Motor neuron (in vitro differentiated cells): Measurements from ENCODE around the gene LEMD2. TPM values are rescaled to one million over a fixed set of nuclear protein-coding genes. Genes with fewer than 3 reads are reported as not detected.

Experiments
- ATAC-seq, 8 experiments: fragments of 200-7000 bp; cut with Tn5 transposase; replicated peaks in 6 of 8; 2 replicates each; pipeline ENCODE4 v1.8.0; 2021; ENCODE audit warnings: mild to moderate bottlenecking in 8 of 8, moderate library complexity in 8 of 8
- H3K27ac ChIP-seq, 2 donors: fragments of 250-450 bp; sonication (Bioruptor Pico); 2 replicates each; pipeline ENCODE4 v1.9.0; 2021; ENCODE audit warnings: antibody characterized with exemption in 2 of 2, mild to moderate bottlenecking in 2 of 2, moderate library complexity in 1 of 2
- H3K4me1 ChIP-seq, 2 donors: fragments of 250-450 bp; sonication (Bioruptor Pico); replicated peaks in 1 of 2; 2 replicates each; pipeline ENCODE4 v1.6.1; 2021; ENCODE audit warnings: antibody characterized with exemption in 2 of 2, mild to moderate bottlenecking in 2 of 2, moderate library complexity in 1 of 2
- H3K4me3 ChIP-seq, 5 donors: fragments of 250-450 bp; sonication (Bioruptor Pico); 2 replicates each; pipeline ENCODE4 v1.9.0; 2021; ENCODE audit warnings: antibody characterized with exemption in 5 of 5, mild to moderate bottlenecking in 5 of 5, moderate library complexity in 4 of 5
- WGBS, 10 experiments: fragments of 450-650 bp; shearing (Covaris generic); methylation state at CpG; one replicate each; pipeline ENCODE4 v1.0.0; 2022; 5-methylcytosine and 5-hydroxymethylcytosine counted together
- in situ Hi-C, 9 experiments: fragments of 400-800 bp; cut with MboI; loops; one replicate each; pipeline ENCODE4 v1.15.0; 2021; ENCODE audit warnings: low sequenced_read_pairs in 9 of 9, low pct_unique_long_range_greater_than_20kb in 2 of 9; ENCODE audit not compliant: unreplicated experiment in 9 of 9
- total RNA-seq, 8 experiments: library from RNA; unstranded; fragments of 300-600 nt; gene quantifications; 2 replicates each; pipeline versions ENCODE4 v1.2.3 to v1.2.4, GENCODE V29; 2022

LEMD2 gene
- total RNA-seq, 8 experiments from 2014 or later, result 31.1 to 59.4 (median 51.3) TPM

- no peak overlapping the region for H3K4me3 ChIP-seq
- ATAC-seq, result no peak
- peaks cover 30 to 61% of the 10 kb centered on the region in 2 donors for H3K4me1 ChIP-seq
- WGBS, 10 experiments, result 100% methylated on average over 1 to 3 of the region's 3 CpGs; no CpG with 5 or more reads in 4 of the 10 experiments
- in situ Hi-C loops, result loop anchor here in 5 of 9 experiments (25.0 kb wide), 2 partner anchors 363 to 388 kb away; partner anchors contain the start of gene GRM4 (in 3 of the 5)
- no peak overlapping the region for H3K27ac ChIP-seq
Observed at GRCh38 chr6:33774774-33775173, 14.2 kb downstream of the LEMD2 start.

- Histone ChIP-seq H3K4me3 (no peak overlapping the region), H3K4me1 (peaks cover 31 to 57% of the 10 kb centered on the region in 2 donors), H3K27ac (no peak overlapping the region)
- 50 to 100% methylated on average over 1 of the region's 6 CpGs; no CpG with 5 or more reads in 8 of the 10 experiments for whole genome bisulfite sequencing, 10 experiments
- in situ Hi-C loops, result loop anchor here in 5 of 9 experiments (25.0 kb wide), 2 partner anchors 364 to 389 kb away; partner anchors contain the start of gene GRM4 (in 3 of the 5)
- no peak for ATAC-seq
Observed at GRCh38 chr6:33772902-33773472, 15.9 kb downstream of the LEMD2 start.

- ATAC-seq, result peak in 1 of 8 experiments; percentile 10
- Histone ChIP-seq H3K4me3 (no peak overlapping the region), H3K4me1 (peaks cover 31 to 50% of the 10 kb centered on the region in 2 donors), H3K27ac (no peak overlapping the region)
- in situ Hi-C loops, result loop anchor here in 5 of 9 experiments (25.0 kb wide), 2 partner anchors 365 to 390 kb away; partner anchors contain the start of gene GRM4 (in 3 of the 5)
- 10 to 100% (median 72%) methylated on average over 1 to 6 of the region's 24 CpGs; no CpG with 5 or more reads in 2 of the 10 experiments for WGBS, 10 experiments
Observed at GRCh38 chr6:33772082-33772830, 16.7 kb downstream of the LEMD2 start.

GRCh38 chr6:33771146-33772081, 17.5 kb downstream of the LEMD2 start:
- in situ Hi-C loops, result loop anchor here in 5 of 9 experiments (25.0 kb wide), 2 partner anchors 366 to 391 kb away; partner anchors contain the start of gene GRM4 (in 3 of the 5)
- 0 to 40% (median 13%) methylated on average over 1 to 17 of the region's 47 CpGs; no CpG with 5 or more reads in 3 of the 10 experiments for WGBS, 10 experiments
- peak; percentile 70 to 84 (median 81) for ATAC-seq
- Histone ChIP-seq H3K4me3 (no peak overlapping the region), H3K4me1 (peaks cover 31 to 42% of the 10 kb centered on the region in 2 donors), H3K27ac (no peak overlapping the region)

GRCh38 chr6:33770833-33771145, 18.1 kb downstream of the LEMD2 start:
- in situ Hi-C loops, result loop anchor here in 5 of 9 experiments (25.0 kb wide), 2 partner anchors 367 to 392 kb away; partner anchors contain the start of gene GRM4 (in 3 of the 5)
- H3K4me3 ChIP-seq, result no peak overlapping the region
- 0 to 75% (median 70%) methylated on average over 1 to 2 of the region's 3 CpGs; no CpG with 5 or more reads in 5 of the 10 experiments for WGBS, 10 experiments
- ATAC-seq, result no peak
- peaks cover 31 to 40% of the 10 kb centered on the region in 2 donors for H3K4me1 ChIP-seq
- H3K27ac ChIP-seq, result no peak overlapping the region

GRCh38 chr6:33770124-33770832, 18.7 kb downstream of the LEMD2 start:
- WGBS, 10 experiments, result 18 to 100% (median 40%) methylated on average over 1 to 9 of the region's 14 CpGs; no CpG with 5 or more reads in 1 of the 10 experiments
- in situ Hi-C loops, result loop anchor here in 5 of 9 experiments (25.0 kb wide), 2 partner anchors 367 to 392 kb away; partner anchors contain the start of gene GRM4 (in 3 of the 5)
- peaks cover 31 to 40% of the 10 kb centered on the region in 2 donors for H3K4me1 ChIP-seq
- peak in 1 of 8 experiments; percentile 6 for ATAC-seq
- H3K4me3 ChIP-seq, result no peak overlapping the region
- H3K27ac ChIP-seq, result peak overlapping the region; percentile 13 to 19

GRCh38 chr6:33769248-33769821, 19.6 kb downstream of the LEMD2 start:
- Histone ChIP-seq H3K4me3 (no peak overlapping the region), H3K4me1 (peaks cover 31 to 40% of the 10 kb centered on the region in 2 donors), H3K27ac (no peak overlapping the region)
- 14 to 90% (median 74%) methylated on average over 1 to 9 of the region's 10 CpGs; no CpG with 5 or more reads in 3 of the 10 experiments for WGBS, 10 experiments
- peak in 1 of 8 experiments; percentile 5 for ATAC-seq
- in situ Hi-C loops, result loop anchor here in 7 of 9 experiments (10.0 to 25.0 kb wide), 3 partner anchors 368 to 393 kb away; partner anchors contain the start of gene GRM4 (in 3 of the 7)

GRCh38 chr6:33768644-33769120, 20.2 kb downstream of the LEMD2 start:
- Histone ChIP-seq H3K4me1 (peaks cover 31 to 40% of the 10 kb centered on the region in 2 donors), H3K4me3 (no peak overlapping the region), H3K27ac (no peak overlapping the region)
- WGBS, 10 experiments, result 38 to 100% (median 70%) methylated on average over 1 to 6 of the region's 7 CpGs; no CpG with 5 or more reads in 5 of the 10 experiments
- peak; percentile 39 to 84 (median 56) for ATAC-seq
- in situ Hi-C loops, result loop anchor here in 7 of 9 experiments (10.0 to 25.0 kb wide), 3 partner anchors 369 to 394 kb away; partner anchors contain the start of gene GRM4 (in 3 of the 7)

- no peak overlapping the region for H3K27ac ChIP-seq
- H3K4me3 ChIP-seq, result no peak overlapping the region
- 53 to 100% (median 80%) methylated on average over 1 to 7 of the region's 11 CpGs; no CpG with 5 or more reads in 1 of the 10 experiments for WGBS, 10 experiments
- no peak for ATAC-seq
- peaks cover 32 to 38% of the 10 kb centered on the region in 2 donors for H3K4me1 ChIP-seq
- in situ Hi-C loops, result loop anchor here in 7 of 9 experiments (10.0 to 25.0 kb wide), 3 partner anchors 370 to 395 kb away; partner anchors contain the start of gene GRM4 (in 3 of the 7)
Observed at GRCh38 chr6:33766921-33767907, 21.7 kb downstream of the LEMD2 start.

GRCh38 chr6:33765368-33765767, 23.6 kb downstream of the LEMD2 start:
- in situ Hi-C loops, result loop anchor here in 7 of 9 experiments (10.0 to 25.0 kb wide), 3 partner anchors 372 to 397 kb away; partner anchors contain the start of gene GRM4 (in 3 of the 7)
- ATAC-seq, result no peak
- H3K4me1 ChIP-seq, result peaks cover 24 to 29% of the 10 kb centered on the region in 2 donors
- H3K27ac ChIP-seq, result no peak overlapping the region
- 67 to 100% (median 100%) methylated on average over 1 of the region's 9 CpGs; no CpG with 5 or more reads in 7 of the 10 experiments for WGBS, 10 experiments
- no peak overlapping the region for H3K4me3 ChIP-seq
